IMR-90 (cell line): ENCODE measurements around the gene DNAJC3.

Experiments used
- BHLHE40 ChIP-seq: fragments of 150-350 bp; IDR thresholded peaks from 2 replicates; pipeline ENCODE4 v1.6.1; 2016; ENCODE audit warnings: mild to moderate bottlenecking, low read depth, low read length
- CEBPB ChIP-seq: IDR thresholded peaks from 2 replicates; pipeline ENCODE4 v1.6.1; 2012; ENCODE audit warnings: low read depth, low read length, improper control_type of control experiment
- CHD1 ChIP-seq: IDR thresholded peaks from 2 replicates; pipeline ENCODE4 v1.6.1; 2012; ENCODE audit warnings: low read depth, low read length, improper control_type of control experiment
- MAZ ChIP-seq: IDR thresholded peaks from 2 replicates; pipeline ENCODE4 v1.6.1; 2012; ENCODE audit warnings: low read depth, mild to moderate bottlenecking, low read length, improper control_type of control experiment, moderate library complexity, borderline replicate concordance
- MXI1 ChIP-seq: IDR thresholded peaks from 2 replicates; pipeline ENCODE4 v1.6.1; 2012; ENCODE audit warnings: low read depth, mild to moderate bottlenecking, low read length, moderate library complexity, borderline replicate concordance
- POLR2A ChIP-seq: IDR thresholded peaks from 2 replicates; pipeline ENCODE4 v1.6.1; 2012; ENCODE audit warnings: mild to moderate bottlenecking, low read depth, low read length
- RAD21 ChIP-seq: IDR thresholded peaks from 2 replicates; pipeline ENCODE4 v1.6.1; 2012; ENCODE audit warnings: low read length, improper control_type of control experiment
- RCOR1 ChIP-seq: IDR thresholded peaks from 2 replicates; pipeline ENCODE4 v1.6.1; 2012; ENCODE audit warnings: mild to moderate bottlenecking, low read length, improper control_type of control experiment; ENCODE audit not compliant: insufficient replicate concordance
- RFX5 ChIP-seq: IDR thresholded peaks from 2 replicates; pipeline ENCODE4 v1.8.0; 2012; ENCODE audit warnings: low read depth, mild to moderate bottlenecking, low read length, moderate library complexity
- SMC3 ChIP-seq: fragments of 150-350 bp; IDR thresholded peaks from 2 replicates; pipeline ENCODE4 v1.6.1; 2016; ENCODE audit warnings: low read depth, mild to moderate bottlenecking, antibody characterized with exemption, low read length, moderate library complexity
- TF ChIP-seq, protein P1 (sequence below): fragments of 150-350 bp; IDR thresholded peaks from 2 replicates; pipeline ENCODE4 v1.6.1; 2016; ENCODE audit warnings: low read depth, mild to moderate bottlenecking, low read length, moderate library complexity, borderline replicate concordance
- TF ChIP-seq, protein P2 (sequence below): conservative IDR thresholded peaks from 2 replicates; pipeline ENCODE4 v1.5.1; 2012; ENCODE audit warnings: mild to moderate bottlenecking, low read depth, low read length, improper control_type of control experiment
- TF ChIP-seq, protein P3 (sequence below): fragments of 150-350 bp; IDR thresholded peaks from 2 replicates; pipeline ENCODE4 v1.6.1; 2017; ENCODE audit warnings: mild to moderate bottlenecking, antibody characterized with exemption, low read length, low read depth

DNA sequence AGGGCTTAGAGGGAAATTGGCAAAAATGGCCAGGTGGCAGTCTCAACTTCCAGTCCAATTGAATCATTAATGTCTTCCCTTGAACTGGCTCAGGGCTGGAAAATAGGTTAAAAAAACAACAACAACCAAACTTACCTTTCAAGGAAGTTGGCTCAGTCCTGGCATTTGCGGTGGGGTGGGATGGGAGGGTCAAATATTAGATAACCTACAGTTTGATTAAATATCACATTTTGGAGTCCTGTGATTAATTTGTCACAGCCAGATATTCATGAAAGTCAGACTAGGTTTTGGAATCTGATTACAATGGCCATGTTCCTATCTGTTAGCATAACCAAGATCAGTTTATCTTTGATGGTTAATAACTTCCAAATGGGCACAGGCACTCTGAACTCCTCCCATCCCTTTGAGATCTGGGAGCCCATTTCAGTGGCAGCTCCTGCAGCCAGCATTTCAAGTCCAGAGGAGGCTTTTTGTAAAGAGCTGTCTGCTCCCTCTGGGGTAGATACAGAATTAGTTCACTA is 24.6 kb upstream of the DNAJC3 start:
- TF ChIP-seq, protein P1, sequence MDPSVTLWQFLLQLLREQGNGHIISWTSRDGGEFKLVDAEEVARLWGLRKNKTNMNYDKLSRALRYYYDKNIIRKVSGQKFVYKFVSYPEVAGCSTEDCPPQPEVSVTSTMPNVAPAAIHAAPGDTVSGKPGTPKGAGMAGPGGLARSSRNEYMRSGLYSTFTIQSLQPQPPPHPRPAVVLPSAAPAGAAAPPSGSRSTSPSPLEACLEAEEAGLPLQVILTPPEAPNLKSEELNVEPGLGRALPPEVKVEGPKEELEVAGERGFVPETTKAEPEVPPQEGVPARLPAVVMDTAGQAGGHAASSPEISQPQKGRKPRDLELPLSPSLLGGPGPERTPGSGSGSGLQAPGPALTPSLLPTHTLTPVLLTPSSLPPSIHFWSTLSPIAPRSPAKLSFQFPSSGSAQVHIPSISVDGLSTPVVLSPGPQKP: no peak
- no peak for TF ChIP-seq POLR2A
- TF ChIP-seq, protein P2, sequence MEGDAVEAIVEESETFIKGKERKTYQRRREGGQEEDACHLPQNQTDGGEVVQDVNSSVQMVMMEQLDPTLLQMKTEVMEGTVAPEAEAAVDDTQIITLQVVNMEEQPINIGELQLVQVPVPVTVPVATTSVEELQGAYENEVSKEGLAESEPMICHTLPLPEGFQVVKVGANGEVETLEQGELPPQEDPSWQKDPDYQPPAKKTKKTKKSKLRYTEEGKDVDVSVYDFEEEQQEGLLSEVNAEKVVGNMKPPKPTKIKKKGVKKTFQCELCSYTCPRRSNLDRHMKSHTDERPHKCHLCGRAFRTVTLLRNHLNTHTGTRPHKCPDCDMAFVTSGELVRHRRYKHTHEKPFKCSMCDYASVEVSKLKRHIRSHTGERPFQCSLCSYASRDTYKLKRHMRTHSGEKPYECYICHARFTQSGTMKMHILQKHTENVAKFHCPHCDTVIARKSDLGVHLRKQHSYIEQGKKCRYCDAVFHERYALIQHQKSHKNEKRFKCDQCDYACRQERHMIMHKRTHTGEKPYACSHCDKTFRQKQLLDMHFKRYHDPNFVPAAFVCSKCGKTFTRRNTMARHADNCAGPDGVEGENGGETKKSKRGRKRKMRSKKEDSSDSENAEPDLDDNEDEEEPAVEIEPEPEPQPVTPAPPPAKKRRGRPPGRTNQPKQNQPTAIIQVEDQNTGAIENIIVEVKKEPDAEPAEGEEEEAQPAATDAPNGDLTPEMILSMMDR: no peak
- TF ChIP-seq RFX5: no peak
- no peak for TF ChIP-seq RAD21
- TF ChIP-seq, protein P3, sequence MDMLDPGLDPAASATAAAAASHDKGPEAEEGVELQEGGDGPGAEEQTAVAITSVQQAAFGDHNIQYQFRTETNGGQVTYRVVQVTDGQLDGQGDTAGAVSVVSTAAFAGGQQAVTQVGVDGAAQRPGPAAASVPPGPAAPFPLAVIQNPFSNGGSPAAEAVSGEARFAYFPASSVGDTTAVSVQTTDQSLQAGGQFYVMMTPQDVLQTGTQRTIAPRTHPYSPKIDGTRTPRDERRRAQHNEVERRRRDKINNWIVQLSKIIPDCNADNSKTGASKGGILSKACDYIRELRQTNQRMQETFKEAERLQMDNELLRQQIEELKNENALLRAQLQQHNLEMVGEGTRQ: no peak
- no peak for TF ChIP-seq MXI1
- no peak for TF ChIP-seq SMC3
- TF ChIP-seq BHLHE40: no peak
- TF ChIP-seq CEBPB: no peak
- no peak for TF ChIP-seq CHD1
- TF ChIP-seq MAZ: no peak
- TF ChIP-seq RCOR1: no peak
